ENCODE results near the gene COL6A6.

GRCh38 chr3:130539005-130539404 lies 22.0 kb downstream of the COL6A6 start:
- TF ChIP-seq CTCF (conservative IDR thresholded peaks at IDR 0.05; ENCODE audit: low read depth in 2 of 2) (peak; percentile 78 to 81), POLR2AphosphoS5 (IDR thresholded peaks at IDR 0.05; ENCODE audit: low read depth) (no peak), EZH2 (IDR thresholded peaks at IDR 0.05; ENCODE audit: low read depth, unreplicated experiment) (no peak), ETS1 (IDR thresholded peaks at IDR 0.05) (no peak), ZNF114 (CRISPR knock-in tag; IDR thresholded peaks at IDR 0.05) (no peak), EZH2phosphoT487 (IDR thresholded peaks at IDR 0.05; ENCODE audit: unreplicated experiment) (no peak), CREB1 (CRISPR knock-in tag; IDR thresholded peaks at IDR 0.05; ENCODE audit: low read depth) (no peak), JUNB (IDR thresholded peaks at IDR 0.05; ENCODE audit: unreplicated experiment) (no peak), STAT1 (IDR thresholded peaks at IDR 0.05; ENCODE audit: unreplicated experiment) (no peak), ZNF331 (CRISPR knock-in tag; IDR thresholded peaks at IDR 0.05; ENCODE audit: low read depth) (no peak), NANOG (IDR thresholded peaks at IDR 0.05; ENCODE audit: borderline replicate concordance) (no peak)
- TF ChIP-seq, protein P1, sequence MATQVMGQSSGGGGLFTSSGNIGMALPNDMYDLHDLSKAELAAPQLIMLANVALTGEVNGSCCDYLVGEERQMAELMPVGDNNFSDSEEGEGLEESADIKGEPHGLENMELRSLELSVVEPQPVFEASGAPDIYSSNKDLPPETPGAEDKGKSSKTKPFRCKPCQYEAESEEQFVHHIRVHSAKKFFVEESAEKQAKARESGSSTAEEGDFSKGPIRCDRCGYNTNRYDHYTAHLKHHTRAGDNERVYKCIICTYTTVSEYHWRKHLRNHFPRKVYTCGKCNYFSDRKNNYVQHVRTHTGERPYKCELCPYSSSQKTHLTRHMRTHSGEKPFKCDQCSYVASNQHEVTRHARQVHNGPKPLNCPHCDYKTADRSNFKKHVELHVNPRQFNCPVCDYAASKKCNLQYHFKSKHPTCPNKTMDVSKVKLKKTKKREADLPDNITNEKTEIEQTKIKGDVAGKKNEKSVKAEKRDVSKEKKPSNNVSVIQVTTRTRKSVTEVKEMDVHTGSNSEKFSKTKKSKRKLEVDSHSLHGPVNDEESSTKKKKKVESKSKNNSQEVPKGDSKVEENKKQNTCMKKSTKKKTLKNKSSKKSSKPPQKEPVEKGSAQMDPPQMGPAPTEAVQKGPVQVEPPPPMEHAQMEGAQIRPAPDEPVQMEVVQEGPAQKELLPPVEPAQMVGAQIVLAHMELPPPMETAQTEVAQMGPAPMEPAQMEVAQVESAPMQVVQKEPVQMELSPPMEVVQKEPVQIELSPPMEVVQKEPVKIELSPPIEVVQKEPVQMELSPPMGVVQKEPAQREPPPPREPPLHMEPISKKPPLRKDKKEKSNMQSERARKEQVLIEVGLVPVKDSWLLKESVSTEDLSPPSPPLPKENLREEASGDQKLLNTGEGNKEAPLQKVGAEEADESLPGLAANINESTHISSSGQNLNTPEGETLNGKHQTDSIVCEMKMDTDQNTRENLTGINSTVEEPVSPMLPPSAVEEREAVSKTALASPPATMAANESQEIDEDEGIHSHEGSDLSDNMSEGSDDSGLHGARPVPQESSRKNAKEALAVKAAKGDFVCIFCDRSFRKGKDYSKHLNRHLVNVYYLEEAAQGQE (IDR thresholded peaks at IDR 0.05; ENCODE audit: unreplicated experiment) = no peak
- TF ChIP-seq, protein P2, sequence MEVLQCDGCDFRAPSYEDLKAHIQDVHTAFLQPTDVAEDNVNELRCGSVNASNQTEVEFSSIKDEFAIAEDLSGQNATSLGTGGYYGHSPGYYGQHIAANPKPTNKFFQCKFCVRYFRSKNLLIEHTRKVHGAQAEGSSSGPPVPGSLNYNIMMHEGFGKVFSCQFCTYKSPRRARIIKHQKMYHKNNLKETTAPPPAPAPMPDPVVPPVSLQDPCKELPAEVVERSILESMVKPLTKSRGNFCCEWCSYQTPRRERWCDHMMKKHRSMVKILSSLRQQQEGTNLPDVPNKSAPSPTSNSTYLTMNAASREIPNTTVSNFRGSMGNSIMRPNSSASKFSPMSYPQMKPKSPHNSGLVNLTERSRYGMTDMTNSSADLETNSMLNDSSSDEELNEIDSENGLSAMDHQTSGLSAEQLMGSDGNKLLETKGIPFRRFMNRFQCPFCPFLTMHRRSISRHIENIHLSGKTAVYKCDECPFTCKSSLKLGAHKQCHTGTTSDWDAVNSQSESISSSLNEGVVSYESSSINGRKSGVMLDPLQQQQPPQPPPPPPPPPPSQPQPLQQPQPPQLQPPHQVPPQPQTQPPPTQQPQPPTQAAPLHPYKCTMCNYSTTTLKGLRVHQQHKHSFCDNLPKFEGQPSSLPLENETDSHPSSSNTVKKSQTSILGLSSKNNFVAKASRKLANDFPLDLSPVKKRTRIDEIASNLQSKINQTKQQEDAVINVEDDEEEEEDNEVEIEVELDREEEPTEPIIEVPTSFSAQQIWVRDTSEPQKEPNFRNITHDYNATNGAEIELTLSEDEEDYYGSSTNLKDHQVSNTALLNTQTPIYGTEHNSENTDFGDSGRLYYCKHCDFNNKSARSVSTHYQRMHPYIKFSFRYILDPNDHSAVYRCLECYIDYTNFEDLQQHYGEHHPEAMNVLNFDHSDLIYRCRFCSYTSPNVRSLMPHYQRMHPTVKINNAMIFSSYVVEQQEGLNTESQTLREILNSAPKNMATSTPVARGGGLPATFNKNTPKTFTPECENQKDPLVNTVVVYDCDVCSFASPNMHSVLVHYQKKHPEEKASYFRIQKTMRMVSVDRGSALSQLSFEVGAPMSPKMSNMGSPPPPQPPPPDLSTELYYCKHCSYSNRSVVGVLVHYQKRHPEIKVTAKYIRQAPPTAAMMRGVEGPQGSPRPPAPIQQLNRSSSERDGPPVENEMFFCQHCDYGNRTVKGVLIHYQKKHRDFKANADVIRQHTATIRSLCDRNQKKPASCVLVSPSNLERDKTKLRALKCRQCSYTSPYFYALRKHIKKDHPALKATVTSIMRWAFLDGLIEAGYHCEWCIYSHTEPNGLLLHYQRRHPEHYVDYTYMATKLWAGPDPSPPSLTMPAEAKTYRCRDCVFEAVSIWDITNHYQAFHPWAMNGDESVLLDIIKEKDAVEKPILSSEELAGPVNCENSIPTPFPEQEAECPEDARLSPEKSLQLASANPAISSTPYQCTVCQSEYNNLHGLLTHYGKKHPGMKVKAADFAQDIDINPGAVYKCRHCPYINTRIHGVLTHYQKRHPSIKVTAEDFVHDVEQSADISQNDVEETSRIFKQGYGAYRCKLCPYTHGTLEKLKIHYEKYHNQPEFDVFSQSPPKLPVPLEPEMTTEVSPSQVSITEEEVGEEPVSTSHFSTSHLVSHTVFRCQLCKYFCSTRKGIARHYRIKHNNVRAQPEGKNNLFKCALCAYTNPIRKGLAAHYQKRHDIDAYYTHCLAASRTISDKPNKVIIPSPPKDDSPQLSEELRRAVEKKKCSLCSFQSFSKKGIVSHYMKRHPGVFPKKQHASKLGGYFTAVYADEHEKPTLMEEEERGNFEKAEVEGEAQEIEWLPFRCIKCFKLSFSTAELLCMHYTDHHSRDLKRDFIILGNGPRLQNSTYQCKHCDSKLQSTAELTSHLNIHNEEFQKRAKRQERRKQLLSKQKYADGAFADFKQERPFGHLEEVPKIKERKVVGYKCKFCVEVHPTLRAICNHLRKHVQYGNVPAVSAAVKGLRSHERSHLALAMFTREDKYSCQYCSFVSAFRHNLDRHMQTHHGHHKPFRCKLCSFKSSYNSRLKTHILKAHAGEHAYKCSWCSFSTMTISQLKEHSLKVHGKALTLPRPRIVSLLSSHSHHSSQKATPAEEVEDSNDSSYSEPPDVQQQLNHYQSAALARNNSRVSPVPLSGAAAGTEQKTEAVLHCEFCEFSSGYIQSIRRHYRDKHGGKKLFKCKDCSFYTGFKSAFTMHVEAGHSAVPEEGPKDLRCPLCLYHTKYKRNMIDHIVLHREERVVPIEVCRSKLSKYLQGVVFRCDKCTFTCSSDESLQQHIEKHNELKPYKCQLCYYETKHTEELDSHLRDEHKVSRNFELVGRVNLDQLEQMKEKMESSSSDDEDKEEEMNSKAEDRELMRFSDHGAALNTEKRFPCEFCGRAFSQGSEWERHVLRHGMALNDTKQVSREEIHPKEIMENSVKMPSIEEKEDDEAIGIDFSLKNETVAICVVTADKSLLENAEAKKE (CRISPR knock-in tag; IDR thresholded peaks at IDR 0.05) = no peak
